ENCODE results near the gene NFIX. TPM values are rescaled to one million over a fixed set of nuclear protein-coding genes. Genes with fewer than 3 reads are reported as not detected.
A peak's percentile ranks its signal among the peaks of the same experiment; 100 is the strongest.

NFIX gene
- total RNA-seq, 1 donor from 2014 or later: 160 TPM

GRCh38 chr19:13057147-13057572 lies 61.9 kb downstream of the NFIX start:
- ATAC-seq (ENCODE audit: poor library complexity) (no peak), DNase-seq (no peak)
- intact Hi-C loops (cut with DNase I): loop anchor here (5.0 kb wide), 1 partner anchor 65 kb away; no protein-coding TSS in a partner anchor

GRCh38 chr19:13057744-13058143 lies 62.5 kb downstream of the NFIX start:
- intact Hi-C loops (cut with DNase I): loop anchor here (5.0 kb wide), 1 partner anchor 65 kb away; no protein-coding TSS in a partner anchor
- DNase-seq (no peak), ATAC-seq (ENCODE audit: poor library complexity) (no peak)

- intact Hi-C loops (cut with DNase I): loop anchor here (5.0 kb wide), 1 partner anchor 67 kb away; no protein-coding TSS in a partner anchor
- no peak for DNase-seq
- ATAC-seq (ENCODE audit: poor library complexity): no peak
These were observed 63.8 kb downstream of the NFIX start for GRCh38 chr19:13058951-13059660.

- intact Hi-C loops (cut with DNase I): no loop called here
- ATAC-seq (ENCODE audit: poor library complexity) (peak; percentile 11), DNase-seq (peak; percentile 77)
These were observed 65.1 kb downstream of the NFIX start for GRCh38 chr19:13060233-13060963.

- peak; percentile 77 for ATAC-seq (ENCODE audit: poor library complexity)
- intact Hi-C loops (cut with DNase I): no loop called here
- DNase-seq: peak; percentile 93
These were observed 66.0 kb downstream of the NFIX start for GRCh38 chr19:13060964-13061927.

- ATAC-seq (ENCODE audit: poor library complexity): no peak
- DNase-seq: no peak
- intact Hi-C loops (cut with DNase I): no loop called here
These were observed 67.0 kb downstream of the NFIX start for GRCh38 chr19:13062317-13062716.

GRCh38 chr19:13063461-13064091 lies 68.3 kb downstream of the NFIX start:
- peak; percentile 73 for ATAC-seq (ENCODE audit: poor library complexity)
- DNase-seq: peak; percentile 70
- intact Hi-C loops (cut with DNase I): no loop called here

- intact Hi-C loops (cut with DNase I): no loop called here
- peak; percentile 71 for DNase-seq
- ATAC-seq (ENCODE audit: poor library complexity): peak; percentile 56
These were observed 68.8 kb downstream of the NFIX start for GRCh38 chr19:13064092-13064489.

GRCh38 chr19:13066226-13066625 lies 71.0 kb downstream of the NFIX start:
- intact Hi-C loops (cut with DNase I): no loop called here
- no peak for DNase-seq
- ATAC-seq (ENCODE audit: poor library complexity): no peak

GRCh38 chr19:13066933-13067807 lies 71.9 kb downstream of the NFIX start:
- ATAC-seq (ENCODE audit: poor library complexity): no peak
- DNase-seq: no peak
- intact Hi-C loops (cut with DNase I): no loop called here

GRCh38 chr19:13068085-13068846 lies 73.0 kb downstream of the NFIX start:
- ATAC-seq (ENCODE audit: poor library complexity) (peak; percentile 23), DNase-seq (no peak)
- intact Hi-C loops (cut with DNase I): no loop called here

- intact Hi-C loops (cut with DNase I): no loop called here
- DNase-seq (no peak), ATAC-seq (ENCODE audit: poor library complexity) (no peak)
These were observed 74.4 kb downstream of the NFIX start for GRCh38 chr19:13069415-13070359.

- DNase-seq (no peak), ATAC-seq (ENCODE audit: poor library complexity) (no peak)
- intact Hi-C loops (cut with DNase I): no loop called here
These were observed 75.3 kb downstream of the NFIX start for GRCh38 chr19:13070425-13071140.

GRCh38 chr19:13071444-13072187 lies 76.3 kb downstream of the NFIX start:
- DNase-seq (no peak), ATAC-seq (ENCODE audit: poor library complexity) (no peak)
- intact Hi-C loops (cut with DNase I): no loop called here

Data from Right ventricle myocardium superior (tissue), 1 donor.